CD4-positive, CD25-positive, alpha-beta regulatory T cell (primary cell): ENCODE results near the gene SLC5A1. TPM values are rescaled to one million over a fixed set of nuclear protein-coding genes. Genes with fewer than 3 reads are reported as not detected.
"Not testable (repeated sequence)": the region's sequence is repeated elsewhere in the genome, so short reads cannot be mapped to it uniquely, and the experiment has no call there.

Experiments used
- ATAC-seq, 2 donors: fragments of 150-1000 bp; cut with Tn5 transposase; one replicate each; pipeline ENCODE4 v1.10.0; 2021; ENCODE audit warnings: low read depth in 2 of 2, moderate number of reproducible peaks in 2 of 2, moderate library complexity in 1 of 2
- DNase-seq, 3 donors: peaks; one replicate each; pipeline versions ENCODE4 v3.0.0 to v3.0.0-alpha.2; 2012 to 2022; ENCODE audit warnings: mixed read lengths in 1 of 3
- H3K27ac ChIP-seq: one replicate; pipeline ENCODE4 v1.7.0; 2013; ENCODE audit warnings: mild to moderate bottlenecking, low read length; ENCODE audit not compliant: insufficient read depth, poor library complexity, severe bottlenecking
- H3K27me3 ChIP-seq: one replicate; pipeline ENCODE4 v1.7.0; 2013; ENCODE audit warnings: low read length; ENCODE audit not compliant: control insufficient read depth, insufficient read depth
- H3K36me3 ChIP-seq: one replicate; pipeline ENCODE4 v1.7.0; 2013; ENCODE audit warnings: mild to moderate bottlenecking, low read length, moderate library complexity; ENCODE audit not compliant: control insufficient read depth, insufficient read depth
- H3K4me1 ChIP-seq: 2 replicates; pipeline ENCODE4 v1.7.0; 2013; ENCODE audit warnings: mild to moderate bottlenecking, low read length; ENCODE audit not compliant: insufficient read depth, control insufficient read depth, poor library complexity, severe bottlenecking
- H3K4me3 ChIP-seq: one replicate; pipeline ENCODE4 v1.7.0; 2013; ENCODE audit warnings: low read depth, mild to moderate bottlenecking, low read length, moderate library complexity
- H3K9me3 ChIP-seq, 2 experiments: 1 replicate in 1 of 2; 2 replicates in 1 of 2; pipeline ENCODE4 v1.7.0; 2013; ENCODE audit warnings: low read length in 2 of 2, mild to moderate bottlenecking in 1 of 2, moderate library complexity in 1 of 2; ENCODE audit not compliant: control insufficient read depth in 2 of 2
- H3K27ac Mint-ChIP-seq, 3 donors: one replicate each; pipeline ENCODE4 v1.8.0; 2020 to 2022; ENCODE audit warnings: mild to moderate bottlenecking in 3 of 3, mixed read lengths in 3 of 3, moderate library complexity in 2 of 3
- H3K27me3 Mint-ChIP-seq: one replicate; pipeline ENCODE4 v1.8.0; 2022; ENCODE audit warnings: mild to moderate bottlenecking, mixed read lengths
- H3K36me3 Mint-ChIP-seq: one replicate; pipeline ENCODE4 v1.8.0; 2020; ENCODE audit warnings: mixed read lengths
- H3K4me1 Mint-ChIP-seq, 4 donors: one replicate each; pipeline ENCODE4 v1.8.0; 2020 to 2022; ENCODE audit warnings: mixed read lengths in 4 of 4, mild to moderate bottlenecking in 1 of 4
- H3K4me3 Mint-ChIP-seq, 4 donors: one replicate each; pipeline ENCODE4 v1.8.0; 2020 to 2022; ENCODE audit warnings: mild to moderate bottlenecking in 4 of 4, mixed read lengths in 4 of 4, moderate library complexity in 3 of 4
- H3K9me3 Mint-ChIP-seq, 7 donors: one replicate each; pipeline ENCODE4 v1.8.0; 2020 to 2022; ENCODE audit warnings: mixed read lengths in 7 of 7, mild to moderate bottlenecking in 3 of 7, moderate library complexity in 2 of 7
- polyA plus RNA-seq, 4 donors: library from polyadenylated mRNA; unstranded; fragments of 300-500 nt; fragmentation: Illumina TruSeq; gene quantifications; one replicate each; pipeline ENCODE4 v1.2.3, GENCODE V29; 2021
- total RNA-seq: library from RNA; stranded (reverse); gene quantifications from one replicate; pipeline ENCODE4 v1.2.3, GENCODE V29; 2022

SLC5A1 gene
- total and polyA plus RNA-seq, 5 donors from 2014 or later, result not detected

DNA sequence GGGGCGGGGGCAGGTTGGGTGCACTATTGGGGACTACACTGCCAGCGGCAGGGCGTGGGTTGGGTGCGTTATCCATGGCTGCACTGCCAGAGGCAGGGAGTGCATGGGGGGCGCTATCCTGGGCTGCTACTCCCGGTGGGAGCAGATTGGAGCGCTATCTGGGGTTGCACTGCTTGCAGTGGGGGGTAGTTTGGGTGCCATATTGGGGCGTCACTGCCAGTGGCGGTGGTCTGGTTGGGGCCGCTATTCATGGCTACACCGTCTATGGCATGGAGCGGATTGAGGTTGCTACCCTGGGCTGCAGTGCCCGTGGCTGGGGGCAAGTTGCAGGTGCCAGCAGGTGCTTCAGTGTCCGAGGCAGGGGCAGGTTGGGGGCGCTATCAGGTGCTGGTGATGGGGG, 79.8 kb downstream of the SLC5A1 start:
- Mint-ChIP-seq H3K27me3 (peaks cover 8% of the 10 kb centered on the region), H3K4me1 (peaks cover 5 to 19% (median 9%) of the 10 kb centered on the region in 4 donors), H3K9me3 (peaks cover 0 to 2% (median 0%) of the 10 kb centered on the region in 7 donors), H3K4me3 (no peak overlapping the region), H3K27ac (no peak overlapping the region), H3K36me3 (no peaks in the 10 kb centered on the region)
- no peak overlapping the region for H3K4me3 ChIP-seq
- no peak overlapping the region for H3K27ac ChIP-seq
- peaks cover 4% of the 10 kb centered on the region for H3K4me1 ChIP-seq
- DNase-seq, result no peak
- H3K36me3 ChIP-seq, result no peaks in the 10 kb centered on the region
- H3K27me3 ChIP-seq, result no peaks in the 10 kb centered on the region
- H3K9me3 ChIP-seq, result no peaks in the 10 kb centered on the region
- ATAC-seq, result no peak

DNA sequence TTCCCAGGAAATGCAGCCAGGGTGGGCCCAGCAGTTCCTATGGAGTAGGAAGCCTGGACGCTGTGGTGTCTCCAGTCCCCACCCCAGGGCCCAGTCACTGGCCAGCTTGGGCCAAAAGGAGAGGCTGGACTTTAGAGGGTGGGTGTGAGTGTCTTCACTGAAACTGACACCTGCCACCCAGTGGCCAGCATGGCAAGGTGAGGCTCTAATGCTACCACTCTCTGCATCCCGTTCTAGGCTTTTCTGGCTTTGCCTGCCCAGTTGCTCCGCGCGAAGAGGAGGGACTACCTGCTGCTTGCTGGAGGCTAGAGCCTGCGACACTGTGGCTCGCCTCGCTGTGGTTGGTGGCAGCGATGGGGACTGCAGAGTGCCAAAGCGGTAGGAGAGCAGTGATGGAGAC, 80.6 kb downstream of the SLC5A1 start:
- H3K4me3 Mint-ChIP-seq, result no peak overlapping the region
- H3K36me3 ChIP-seq, result no peaks in the 10 kb centered on the region
- H3K27ac ChIP-seq, result no peak overlapping the region
- no peaks in the 10 kb centered on the region for H3K9me3 ChIP-seq
- no peak overlapping the region for H3K27ac Mint-ChIP-seq
- H3K4me1 ChIP-seq, result peaks cover 4% of the 10 kb centered on the region
- H3K9me3 Mint-ChIP-seq, result peaks cover 0 to 2% (median 0%) of the 10 kb centered on the region in 7 donors
- H3K4me3 ChIP-seq, result no peak overlapping the region
- DNase-seq, result no peak
- ATAC-seq, result no peak
- no peaks in the 10 kb centered on the region for H3K36me3 Mint-ChIP-seq
- H3K4me1 Mint-ChIP-seq, result peaks cover 5 to 19% (median 9%) of the 10 kb centered on the region in 4 donors
- H3K27me3 ChIP-seq, result no peaks in the 10 kb centered on the region
- peaks cover 8% of the 10 kb centered on the region for H3K27me3 Mint-ChIP-seq

GRCh38 chr22:32127904-32128303, 84.8 kb downstream of the SLC5A1 start:
- Mint-ChIP-seq H3K4me1 (peaks cover 5 to 21% (median 9%) of the 10 kb centered on the region in 4 donors), H3K36me3 (no peaks in the 10 kb centered on the region), H3K27me3 (no peaks in the 10 kb centered on the region), H3K27ac (no peak overlapping the region), H3K9me3 (peaks cover 0 to 2% (median 0%) of the 10 kb centered on the region in 7 donors), H3K4me3 (no peak overlapping the region)
- Histone ChIP-seq H3K4me3 (no peak overlapping the region), H3K27ac (no peak overlapping the region), H3K36me3 (no peaks in the 10 kb centered on the region), H3K9me3 (no peaks in the 10 kb centered on the region), H3K4me1 (peaks cover 4% of the 10 kb centered on the region), H3K27me3 (no peaks in the 10 kb centered on the region)
- DNase-seq (no peak), ATAC-seq (no peak)

- no peak overlapping the region for H3K27ac ChIP-seq
- H3K4me1 ChIP-seq, result peaks cover 3% of the 10 kb centered on the region
- Mint-ChIP-seq H3K27me3 (no peaks in the 10 kb centered on the region), H3K4me1 (peaks cover 0 to 3% (median under 1%) of the 10 kb centered on the region in 4 donors), H3K4me3 (no peak overlapping the region), H3K9me3 (no peaks in the 10 kb centered on the region), H3K27ac (no peak overlapping the region), H3K36me3 (no peaks in the 10 kb centered on the region)
- no peak for ATAC-seq
- no peaks in the 10 kb centered on the region for H3K27me3 ChIP-seq
- H3K9me3 ChIP-seq, result no peaks in the 10 kb centered on the region
- no peak for DNase-seq
- H3K36me3 ChIP-seq, result no peaks in the 10 kb centered on the region
- H3K4me3 ChIP-seq, result no peak overlapping the region
Measured at GRCh38 chr22:32130464-32130863, 87.4 kb downstream of the SLC5A1 start.

DNA sequence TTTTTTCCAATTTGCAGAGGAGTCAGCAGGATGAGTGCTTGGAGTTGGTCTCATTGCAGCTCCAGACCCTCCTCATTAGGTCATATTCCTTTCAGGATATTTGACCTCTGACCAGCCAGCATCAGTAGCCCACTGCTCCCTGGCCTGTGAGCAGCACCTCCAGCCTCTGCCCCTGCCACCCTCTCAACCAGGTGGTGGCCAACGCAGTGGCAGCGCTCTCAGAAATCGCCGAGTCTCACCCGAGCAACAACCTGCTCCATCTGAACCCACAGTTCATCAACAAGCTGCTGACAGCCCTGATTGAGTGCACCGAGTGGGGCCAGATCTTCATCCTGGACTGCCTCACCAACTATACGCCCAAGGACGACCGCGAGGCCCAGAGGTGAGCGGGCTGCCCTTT, 89.1 kb downstream of the SLC5A1 start:
- ATAC-seq, result no peak

GRCh38 chr22:32132783-32133182, 89.7 kb downstream of the SLC5A1 start:
- H3K4me1 Mint-ChIP-seq, result peaks cover 4 to 14% (median 6%) of the 10 kb centered on the region in 4 donors
- H3K27ac Mint-ChIP-seq, result no peak overlapping the region
- Histone ChIP-seq H3K36me3 (no peaks in the 10 kb centered on the region), H3K27me3 (no peaks in the 10 kb centered on the region), H3K4me1 (peaks cover 8% of the 10 kb centered on the region), H3K9me3 (no peaks in the 10 kb centered on the region), H3K4me3 (no peak overlapping the region), H3K27ac (no peak overlapping the region)
- no peaks in the 10 kb centered on the region for H3K27me3 Mint-ChIP-seq
- H3K36me3 Mint-ChIP-seq, result no peaks in the 10 kb centered on the region
- no peak overlapping the region for H3K4me3 Mint-ChIP-seq
- DNase-seq, result peak in 1 of 3 donors; percentile 44
- ATAC-seq, result no peak
- no peaks in the 10 kb centered on the region for H3K9me3 Mint-ChIP-seq

More for the DNA sequence above, 89.1 kb downstream of the SLC5A1 start:
- Histone ChIP-seq H3K9me3 (no peaks in the 10 kb centered on the region), H3K36me3 (no peaks in the 10 kb centered on the region), H3K4me1 (peaks cover 1% of the 10 kb centered on the region), H3K4me3 (no peak overlapping the region), H3K27ac (no peak overlapping the region), H3K27me3 (no peaks in the 10 kb centered on the region)
- no peak for DNase-seq
- Mint-ChIP-seq H3K4me1 (peaks cover 0 to 8% (median under 1%) of the 10 kb centered on the region in 4 donors), H3K36me3 (no peaks in the 10 kb centered on the region), H3K4me3 (no peak overlapping the region), H3K27me3 (no peaks in the 10 kb centered on the region), H3K27ac (no peak overlapping the region), H3K9me3 (no peaks in the 10 kb centered on the region)

- not testable (repeated sequence) for H3K36me3 ChIP-seq, H3K9me3 ChIP-seq, H3K4me3 ChIP-seq, H3K27me3 ChIP-seq, H3K4me1 ChIP-seq, H3K27ac ChIP-seq, H3K36me3 Mint-ChIP-seq, H3K9me3 Mint-ChIP-seq, H3K27ac Mint-ChIP-seq, ATAC-seq, DNase-seq, H3K27me3 Mint-ChIP-seq
- H3K4me1 Mint-ChIP-seq, result peaks cover 11 to 23% (median 14%) of the 10 kb centered on the region in 4 donors
- peak overlapping the region in 1 of 4 donors; percentile 32 for H3K4me3 Mint-ChIP-seq
Measured at GRCh38 chr22:32134796-32135195, 91.7 kb downstream of the SLC5A1 start.

DNA sequence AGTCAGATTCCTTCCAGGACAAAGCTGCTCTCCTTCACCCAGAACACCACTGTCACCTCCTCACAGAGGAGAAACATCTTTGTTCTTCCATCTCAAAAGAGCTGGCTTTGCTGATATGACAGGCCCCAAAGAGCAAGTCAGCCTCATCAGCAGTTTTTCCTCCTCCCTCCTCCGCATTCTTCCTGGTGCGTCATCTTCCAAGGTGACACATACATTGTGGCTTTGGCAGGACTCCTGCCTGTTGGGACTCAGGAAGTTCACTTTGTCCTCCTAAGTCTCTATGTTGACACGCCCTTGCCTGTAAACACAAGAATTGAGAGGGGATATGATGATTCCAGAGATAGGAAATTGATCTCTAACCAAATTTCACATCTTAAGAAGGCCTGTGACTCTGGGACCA, 92.9 kb downstream of the SLC5A1 start:
- Mint-ChIP-seq H3K4me1 (peaks cover 11 to 25% (median 14%) of the 10 kb centered on the region in 4 donors), H3K4me3 (peak overlapping the region in 2 of 4 donors; percentile 15 to 33)
- not testable (repeated sequence) for H3K4me1 ChIP-seq, H3K4me3 ChIP-seq, H3K27ac Mint-ChIP-seq, DNase-seq, H3K27me3 ChIP-seq, H3K27ac ChIP-seq, H3K27me3 Mint-ChIP-seq, H3K36me3 ChIP-seq, H3K36me3 Mint-ChIP-seq, ATAC-seq, H3K9me3 ChIP-seq, H3K9me3 Mint-ChIP-seq
